Lower lobe of right lung (tissue), 2 donors: Measurements from ENCODE around the gene GRIK2. TPM values are rescaled to one million over a fixed set of nuclear protein-coding genes. Genes with fewer than 3 reads are reported as not detected.

Source experiments
- ATAC-seq, 2 donors: fragments of 200-7000 bp; cut with Tn5 transposase; one replicate each; pipeline ENCODE4 v1.9.1; 2020 to 2022; ENCODE audit warnings: mild to moderate bottlenecking in 2 of 2, moderate library complexity in 2 of 2
- DNase-seq: peaks from one replicate; pipeline ENCODE4 v3.0.0-alpha.2; 2020
- H3K27ac ChIP-seq: fragments of 200-600 bp; one replicate; pipeline ENCODE4 v1.8.0; 2022
- H3K27me3 ChIP-seq: fragments of 200-600 bp; one replicate; pipeline ENCODE4 v1.8.0; 2022; ENCODE audit warnings: low read depth
- H3K36me3 ChIP-seq: fragments of 200-600 bp; one replicate; pipeline ENCODE4 v1.8.0; 2022; ENCODE audit warnings: mild to moderate bottlenecking
- H3K4me1 ChIP-seq: fragments of 200-600 bp; one replicate; pipeline ENCODE4 v1.8.0; 2022
- H3K4me3 ChIP-seq: fragments of 200-600 bp; one replicate; pipeline ENCODE4 v1.8.0; 2022; ENCODE audit warnings: mild to moderate bottlenecking
- H3K9me3 ChIP-seq: fragments of 200-600 bp; one replicate; pipeline ENCODE4 v1.8.0; 2022
- CTCF ChIP-seq: fragments of 200-600 bp; IDR thresholded peaks from one replicate; pipeline ENCODE4 v1.8.0; 2022; ENCODE audit warnings: antibody characterized with exemption, mild to moderate bottlenecking
- intact Hi-C: fragments of 100-400 bp; cut with DNase I; formaldehyde crosslinking; loops from one replicate; pipeline ENCODE4 v1.11.0; 2022
- total RNA-seq: library from RNA; stranded (reverse); fragmentation: NEBNext Ultra II Directional; extraction: Animal tissue kit (Norgen Biotek cat#: 25700); gene quantifications from one replicate; pipeline ENCODE4 v1.2.1, GENCODE V29; 2021
- donor health status: DM: no; HTN: yes; CAD: no; lungs with severe emphysema.

Gene GRIK2
- total RNA-seq, 1 donor from 2014 or later, result 0.62 TPM

DNA sequence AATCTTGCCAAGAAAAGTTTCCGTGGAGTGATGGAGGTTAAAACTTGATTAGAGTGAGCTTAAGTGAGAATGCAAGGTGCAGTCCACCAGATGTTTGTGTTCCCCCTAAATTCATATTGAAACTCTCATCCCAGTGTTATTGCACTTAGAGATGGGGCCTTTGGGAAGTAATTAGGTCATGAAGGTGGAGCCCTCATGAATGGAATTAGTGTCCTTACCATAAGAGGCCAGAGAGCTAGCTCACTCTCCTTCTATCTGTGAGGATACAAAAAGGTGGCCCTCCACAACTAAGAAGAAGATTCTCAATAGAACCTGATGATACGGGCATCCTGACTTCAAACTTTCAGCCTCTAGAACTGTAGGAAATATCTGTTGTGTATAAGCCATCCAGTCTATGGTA, 258.6 kb downstream of the GRIK2 start:
- Histone ChIP-seq H3K4me1 (no peaks in the 10 kb centered on the region), H3K36me3 (no peaks in the 10 kb centered on the region), H3K4me3 (no peak overlapping the region), H3K27me3 (no peaks in the 10 kb centered on the region), H3K27ac (no peak overlapping the region), H3K9me3 (no peaks in the 10 kb centered on the region)
- DNase-seq (no peak), ATAC-seq (no peak)
- intact Hi-C loops, result no loop called here
- TF ChIP-seq CTCF, result no peak

- TF ChIP-seq CTCF, result no peak
- H3K4me1 ChIP-seq, result no peaks in the 10 kb centered on the region
- H3K9me3 ChIP-seq, result no peaks in the 10 kb centered on the region
- H3K4me3 ChIP-seq, result no peak overlapping the region
- DNase-seq, result no peak
- H3K27ac ChIP-seq, result no peak overlapping the region
- H3K27me3 ChIP-seq, result no peaks in the 10 kb centered on the region
- intact Hi-C loops, result no loop called here
- ATAC-seq, result no peak
- no peaks in the 10 kb centered on the region for H3K36me3 ChIP-seq
Observed at GRCh38 chr6:101655109-101655508, 261.6 kb downstream of the GRIK2 start.

GRCh38 chr6:101662111-101662897, 268.8 kb downstream of the GRIK2 start:
- Histone ChIP-seq H3K4me3 (no peak overlapping the region), H3K36me3 (no peaks in the 10 kb centered on the region), H3K27me3 (no peaks in the 10 kb centered on the region), H3K27ac (no peak overlapping the region), H3K4me1 (no peaks in the 10 kb centered on the region), H3K9me3 (no peaks in the 10 kb centered on the region)
- ATAC-seq, result no peak
- TF ChIP-seq CTCF, result no peak
- DNase-seq, result no peak
- intact Hi-C loops, result no loop called here

DNA sequence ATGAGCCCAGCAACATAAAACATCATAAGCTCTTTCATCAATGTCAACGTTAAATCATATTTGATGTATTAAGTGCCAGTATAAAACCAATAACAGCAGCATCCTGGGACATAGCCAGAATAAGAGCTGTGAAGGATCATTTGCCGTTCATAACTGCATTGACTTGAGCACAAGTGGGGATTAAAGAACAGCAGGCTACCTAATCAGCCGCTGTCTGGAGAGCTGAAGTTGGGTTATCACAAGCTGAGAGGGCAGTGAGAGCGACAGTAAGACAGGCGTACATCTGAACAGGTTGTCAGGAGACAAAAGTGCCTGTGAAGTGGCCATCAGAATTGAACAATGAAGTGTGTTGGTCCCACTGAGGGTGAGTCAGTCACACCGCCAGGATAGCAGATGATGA, 269.6 kb downstream of the GRIK2 start:
- ATAC-seq, result no peak
- H3K9me3 ChIP-seq, result no peaks in the 10 kb centered on the region
- H3K36me3 ChIP-seq, result no peaks in the 10 kb centered on the region
- TF ChIP-seq CTCF, result no peak
- no peak overlapping the region for H3K4me3 ChIP-seq
- intact Hi-C loops, result no loop called here
- H3K27ac ChIP-seq, result no peak overlapping the region
- no peaks in the 10 kb centered on the region for H3K27me3 ChIP-seq
- H3K4me1 ChIP-seq, result no peaks in the 10 kb centered on the region
- DNase-seq, result no peak

DNA sequence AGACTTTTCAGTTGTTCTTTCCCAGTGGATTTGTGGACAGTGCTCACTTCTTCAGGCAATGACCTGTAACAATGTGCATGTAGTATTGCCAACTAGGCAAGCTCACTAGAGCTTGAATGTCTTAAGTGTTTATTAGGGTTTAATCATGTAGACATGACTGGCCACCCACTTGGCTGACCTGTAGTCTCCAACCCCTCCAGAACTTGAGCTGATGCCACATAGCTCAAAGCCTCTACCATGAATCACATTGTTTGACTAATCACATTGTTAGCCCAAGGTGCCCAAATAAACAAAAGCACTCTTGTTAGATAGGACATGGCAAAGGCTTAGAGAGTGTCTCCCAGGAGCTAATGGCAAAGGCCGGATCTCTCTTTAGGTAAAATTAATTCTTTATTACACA, 272.7 kb downstream of the GRIK2 start:
- ATAC-seq (no peak), DNase-seq (no peak)
- Histone ChIP-seq H3K36me3 (no peaks in the 10 kb centered on the region), H3K4me3 (no peak overlapping the region), H3K9me3 (no peaks in the 10 kb centered on the region), H3K27ac (no peak overlapping the region), H3K27me3 (no peaks in the 10 kb centered on the region), H3K4me1 (no peaks in the 10 kb centered on the region)
- TF ChIP-seq CTCF, result no peak
- intact Hi-C loops, result no loop called here
